HG02610 (cell line): ENCODE measurements around the gene SCRT2.
"Not testable (repeated sequence)": the region's sequence is repeated elsewhere in the genome, so short reads cannot be mapped to it uniquely, and the experiment has no call there.

Source experiments
- ATAC-seq: cut with Tn5 transposase; IDR thresholded peaks from one replicate; pipeline ENCODE4 v1.9.1; 2021; ENCODE audit warnings: mild to moderate bottlenecking, moderate library complexity; ENCODE audit not compliant: unreplicated experiment

The SCRT2 gene

DNA sequence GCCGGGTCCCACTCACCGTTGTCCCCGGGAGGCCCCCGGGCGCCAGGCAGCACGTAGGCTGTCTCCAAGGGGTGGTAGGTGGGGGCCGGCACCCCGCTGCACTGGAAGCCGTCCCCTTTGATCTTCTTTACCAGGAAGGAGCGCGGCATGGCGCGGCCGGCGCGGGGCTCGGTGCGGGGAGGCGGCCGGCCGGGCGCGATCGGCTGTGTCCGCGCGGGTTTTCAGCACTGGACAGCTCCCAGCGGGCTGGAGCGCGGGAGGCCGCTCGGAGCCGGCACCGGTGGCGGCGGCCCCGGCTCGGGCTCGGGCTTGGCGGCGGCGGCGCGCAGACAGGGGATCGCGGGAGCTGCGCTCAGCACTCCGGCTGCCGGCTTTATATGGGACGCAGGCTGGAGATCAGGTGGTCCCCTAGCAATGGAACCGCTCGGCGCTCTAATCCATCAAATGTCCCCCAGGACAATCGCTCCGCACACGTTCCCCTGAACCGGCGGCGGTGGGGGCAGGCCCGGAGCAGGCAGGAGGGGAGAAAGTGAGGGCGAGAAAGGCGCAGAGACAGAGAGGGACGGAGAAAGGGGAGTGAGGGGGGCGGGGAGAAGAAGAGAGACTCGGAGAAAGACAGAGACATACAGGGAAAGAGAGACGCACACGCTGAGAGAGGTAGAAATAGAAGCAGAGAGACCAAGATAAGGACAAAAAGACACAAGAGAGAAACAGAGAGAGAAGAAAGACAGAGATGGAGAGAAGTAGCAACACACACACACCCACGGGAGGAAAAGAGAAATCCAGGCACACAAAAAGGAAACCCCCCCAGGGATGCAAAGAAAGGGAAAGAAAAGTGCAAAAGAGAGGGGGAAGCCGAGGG lies at the start of gene SCRT2:
Gene SCRT2, minus strand, starts transcription at position 350 of the 862 bp plus-strand sequence. Its CDS starts 201 bp downstream, at position 149.
- ATAC-seq, result no peak

DNA sequence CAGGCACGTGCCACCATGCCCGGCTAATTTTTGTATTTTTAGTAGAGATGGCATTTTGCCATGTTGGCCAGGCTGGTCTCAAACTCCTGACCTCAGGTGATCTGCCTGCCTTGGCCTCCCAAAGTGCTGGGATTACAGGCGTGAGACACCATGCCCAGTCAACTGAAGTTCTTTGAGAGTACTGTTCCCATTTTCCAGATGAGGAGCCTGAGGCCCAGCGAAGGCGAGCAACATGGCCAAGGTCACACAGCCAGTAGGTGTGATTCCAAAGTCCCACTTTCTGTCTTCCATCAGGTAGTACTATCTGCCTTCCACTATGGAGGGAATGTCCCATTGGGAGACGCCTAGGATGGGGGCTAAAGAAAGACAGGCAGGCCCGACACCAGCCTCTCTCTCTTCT lies 49.2 kb upstream of the SCRT2 start:
- not testable (repeated sequence) for ATAC-seq

DNA sequence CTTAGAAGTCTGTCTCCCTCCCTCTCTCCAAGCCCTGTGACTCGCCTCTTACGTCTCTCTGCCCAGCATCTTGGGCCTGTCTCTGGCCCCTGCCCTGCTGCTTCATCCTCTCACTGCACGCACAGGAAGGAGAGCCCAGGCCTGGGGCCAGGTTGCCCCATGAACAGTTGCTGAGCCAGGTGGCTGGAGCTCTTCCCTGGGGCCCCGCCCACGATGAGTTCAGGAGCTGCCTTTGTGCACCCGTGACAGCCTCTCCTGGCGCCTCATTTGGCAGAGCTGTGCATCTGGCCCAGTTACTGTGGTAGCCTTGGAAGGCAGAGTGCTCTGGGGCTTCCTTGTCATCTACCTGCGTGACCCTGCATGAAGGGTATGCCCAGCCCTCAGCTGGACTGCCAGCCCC lies 48.2 kb upstream of the SCRT2 start:
- no peak for ATAC-seq

DNA sequence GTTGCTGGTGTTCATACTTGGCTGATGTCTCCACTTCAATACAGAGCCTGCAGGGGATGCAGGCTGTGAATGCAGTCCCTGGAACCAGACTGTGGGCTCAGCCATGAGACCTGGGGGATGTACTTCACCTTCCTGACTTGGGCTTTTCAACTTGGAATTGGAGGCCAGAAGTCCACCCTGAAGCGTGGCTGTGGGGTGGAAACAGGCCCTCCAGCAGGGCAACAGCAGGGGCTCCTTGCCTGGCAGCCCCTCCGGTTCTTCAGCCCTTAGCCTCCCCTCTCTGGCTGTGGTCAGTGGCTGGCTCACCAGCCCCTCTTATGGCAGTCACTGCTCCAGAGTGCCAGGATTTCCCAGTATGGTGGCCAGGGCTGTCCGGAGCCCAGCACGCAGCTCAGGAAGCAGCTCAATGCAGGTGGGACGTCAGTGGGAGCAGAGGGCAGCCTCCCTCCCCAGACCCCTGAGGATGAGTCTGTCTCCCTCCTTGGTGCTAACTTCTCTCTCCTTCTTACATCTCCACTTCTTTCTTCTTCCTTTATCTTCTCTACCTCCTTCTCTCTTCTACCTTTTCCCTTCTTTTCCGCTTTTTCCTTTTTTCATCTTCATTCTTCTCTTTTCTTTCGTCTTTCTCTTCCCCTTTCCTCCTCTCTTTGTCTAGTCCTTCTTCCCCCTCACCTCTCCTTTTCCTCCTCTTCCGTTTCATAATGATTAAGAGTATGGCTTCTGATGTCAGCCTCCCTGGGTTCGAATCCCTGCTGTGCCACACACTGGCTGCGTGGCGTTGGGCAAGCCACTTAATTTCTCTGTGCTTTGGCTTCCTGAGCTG lies 47.4 kb upstream of the SCRT2 start:
- no peak for ATAC-seq

DNA sequence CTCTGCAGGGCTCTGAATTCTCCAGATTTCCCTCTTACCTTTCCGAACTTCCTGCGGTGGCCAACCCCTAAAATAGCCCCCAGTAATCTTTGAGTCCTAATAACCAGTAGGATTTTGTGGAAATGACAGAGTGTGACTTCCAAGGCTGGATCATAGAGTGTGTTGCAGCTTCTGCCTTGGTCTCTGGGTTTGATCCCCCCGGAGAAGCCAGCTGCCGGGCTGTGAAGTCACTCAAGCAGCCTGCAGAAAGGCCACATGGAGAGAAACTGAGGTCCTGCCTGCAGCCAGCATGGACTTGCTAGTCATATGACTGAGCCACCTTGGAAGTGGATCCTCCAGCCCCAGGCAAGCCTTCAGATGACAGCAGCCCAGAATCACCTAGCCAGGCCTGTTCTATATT lies 46.3 kb upstream of the SCRT2 start:
- no peak for ATAC-seq

DNA sequence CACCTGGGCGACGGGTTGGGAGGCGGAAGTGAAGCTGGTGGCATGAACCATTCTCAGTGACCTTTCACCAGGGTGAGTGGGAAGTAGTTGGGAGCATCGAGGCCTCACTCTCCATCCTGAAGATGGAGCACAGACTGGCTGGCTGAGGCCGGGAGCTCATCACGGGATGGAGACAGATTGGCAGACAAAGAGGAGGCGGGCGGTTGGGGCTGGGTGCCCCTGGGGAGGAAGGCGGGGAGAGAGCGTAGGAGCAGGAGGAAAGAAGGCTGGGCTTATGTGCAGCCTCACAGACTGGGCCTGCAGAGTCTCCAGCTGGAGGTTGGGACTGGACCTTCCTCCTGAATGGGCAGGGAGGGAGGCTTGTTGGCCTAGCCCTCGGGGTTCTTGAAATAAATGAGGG lies 44.2 kb upstream of the SCRT2 start:
- no peak for ATAC-seq

DNA sequence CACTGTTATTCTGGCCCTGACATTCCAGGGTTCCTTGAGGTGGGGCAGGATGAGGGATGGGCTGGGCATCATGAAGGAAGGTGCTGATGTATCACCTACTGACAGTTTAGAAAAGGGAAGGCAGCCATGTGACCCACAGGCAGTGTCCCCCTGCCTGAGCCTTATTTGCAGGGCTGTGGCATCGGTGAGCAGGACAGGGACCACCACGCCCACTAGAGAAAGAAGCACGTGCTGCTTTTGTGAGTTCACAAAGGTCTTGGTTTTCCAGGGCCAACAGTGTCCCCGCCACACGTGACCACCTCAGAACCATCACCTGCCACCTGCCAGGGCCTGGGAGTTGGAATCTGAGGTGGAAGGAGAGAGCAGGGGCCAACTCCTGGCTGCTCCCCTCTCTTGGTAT lies 43.5 kb upstream of the SCRT2 start:
- no peak for ATAC-seq

DNA sequence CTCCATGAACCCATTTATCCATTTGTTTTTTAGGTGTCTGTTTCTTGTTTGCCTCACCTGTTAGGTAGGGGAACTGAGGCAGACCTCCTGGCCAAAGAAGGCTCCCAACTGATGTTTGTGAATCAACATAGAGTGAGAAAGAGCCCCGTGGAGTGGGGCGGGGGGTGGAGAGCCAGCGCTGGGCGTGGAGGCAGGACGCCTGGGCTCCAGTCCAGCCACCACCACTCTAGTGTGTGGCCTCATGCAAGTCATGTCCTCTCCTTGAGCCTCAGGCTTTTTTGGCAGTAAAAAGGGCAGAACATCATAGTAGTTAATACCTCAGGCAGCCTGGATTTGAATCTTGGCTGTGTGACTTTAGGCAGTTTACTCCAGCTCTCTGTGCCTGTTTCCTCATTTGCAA lies 42.2 kb upstream of the SCRT2 start:
- ATAC-seq, result no peak

DNA sequence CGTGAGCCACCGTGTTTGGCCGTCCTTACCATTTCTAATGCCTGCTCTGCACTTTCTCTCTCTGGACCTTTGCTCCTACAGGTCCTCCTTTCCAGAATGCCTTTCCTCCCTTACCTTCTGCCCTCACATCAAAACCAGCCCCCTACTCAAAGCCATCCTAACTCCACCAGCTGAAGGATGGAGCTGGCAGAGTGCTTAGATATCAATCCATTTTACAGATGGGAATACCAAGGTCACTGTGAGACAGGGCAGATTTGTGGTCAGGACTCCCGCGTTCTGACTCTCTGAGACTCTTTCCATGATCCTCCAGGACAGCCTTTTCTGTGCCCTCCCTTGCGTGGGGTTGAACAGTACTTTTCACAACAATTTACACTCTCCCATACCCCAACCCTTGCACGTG lies 41.7 kb upstream of the SCRT2 start:
- no peak for ATAC-seq

DNA sequence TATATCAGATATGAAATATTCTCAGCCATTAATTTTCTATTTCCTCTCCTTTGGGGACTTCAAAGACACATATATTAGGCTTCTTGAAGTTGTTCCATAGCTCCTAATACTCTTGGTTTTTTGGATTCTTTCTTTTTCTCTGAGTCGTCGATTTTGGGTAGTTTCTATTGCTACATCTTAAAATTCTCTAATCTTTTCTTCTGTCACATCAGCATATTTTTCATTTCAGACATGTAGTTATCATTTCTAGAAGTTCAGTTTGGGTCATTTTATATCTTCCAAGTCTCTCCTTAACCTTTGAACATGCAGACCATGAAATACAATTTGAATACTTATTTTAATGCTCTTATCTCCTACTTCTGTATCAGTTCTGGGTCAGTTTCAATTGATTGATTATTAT lies 38.9 kb upstream of the SCRT2 start:
- no peak for ATAC-seq

DNA sequence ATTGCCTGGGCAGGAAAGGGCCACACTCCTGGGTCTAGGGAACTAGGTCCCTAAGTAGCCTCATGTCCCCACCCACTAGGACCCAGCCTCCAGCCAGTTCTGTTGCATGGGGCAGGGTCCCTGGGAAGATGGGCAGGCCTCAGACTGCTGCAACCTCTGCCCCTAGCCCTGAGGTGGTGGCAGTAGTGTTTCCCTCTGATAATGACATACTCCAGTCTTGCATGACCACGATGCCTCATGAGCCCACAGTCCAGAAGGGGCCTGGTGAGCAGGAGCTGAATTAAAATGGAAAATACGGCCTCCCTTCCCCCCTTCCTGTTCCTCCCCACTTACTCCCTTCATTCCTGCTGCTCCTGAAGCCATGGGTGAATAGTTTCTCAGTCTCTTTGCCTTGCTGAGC lies 36.0 kb upstream of the SCRT2 start:
- ATAC-seq, result no peak

DNA sequence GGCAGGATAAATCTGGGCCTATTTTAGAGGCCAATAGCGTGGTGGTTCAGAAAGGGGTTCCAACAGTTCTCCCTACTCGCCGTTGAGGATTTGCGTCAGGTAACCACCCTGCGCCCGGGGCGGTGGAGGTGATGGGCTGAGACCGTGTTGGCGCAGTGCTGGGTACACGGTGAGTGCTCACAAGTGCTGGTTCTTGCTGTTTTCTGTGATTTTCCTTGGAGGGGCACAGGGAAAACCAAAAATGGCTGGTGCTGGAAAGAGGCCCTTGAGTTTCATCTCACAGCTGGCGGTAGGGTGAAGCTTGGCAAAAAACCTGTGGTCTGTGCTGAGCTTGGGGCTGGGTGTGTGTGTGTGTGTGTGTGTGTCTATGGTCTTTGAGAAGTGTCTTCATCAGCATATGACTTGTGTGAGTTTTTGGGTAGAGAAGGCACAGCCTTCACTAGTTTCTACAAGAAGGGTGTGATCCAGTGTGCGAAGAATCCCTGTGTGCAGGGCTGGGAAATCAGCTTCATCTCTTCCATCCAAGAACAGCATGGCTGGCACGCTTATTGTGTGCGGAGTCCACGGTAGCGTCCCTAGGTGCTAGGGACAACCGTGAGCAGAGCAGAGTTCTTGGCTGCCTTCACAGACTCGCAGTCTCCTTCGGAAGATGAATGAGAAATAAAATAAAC lies 35.3 kb upstream of the SCRT2 start:
- no peak for ATAC-seq

DNA sequence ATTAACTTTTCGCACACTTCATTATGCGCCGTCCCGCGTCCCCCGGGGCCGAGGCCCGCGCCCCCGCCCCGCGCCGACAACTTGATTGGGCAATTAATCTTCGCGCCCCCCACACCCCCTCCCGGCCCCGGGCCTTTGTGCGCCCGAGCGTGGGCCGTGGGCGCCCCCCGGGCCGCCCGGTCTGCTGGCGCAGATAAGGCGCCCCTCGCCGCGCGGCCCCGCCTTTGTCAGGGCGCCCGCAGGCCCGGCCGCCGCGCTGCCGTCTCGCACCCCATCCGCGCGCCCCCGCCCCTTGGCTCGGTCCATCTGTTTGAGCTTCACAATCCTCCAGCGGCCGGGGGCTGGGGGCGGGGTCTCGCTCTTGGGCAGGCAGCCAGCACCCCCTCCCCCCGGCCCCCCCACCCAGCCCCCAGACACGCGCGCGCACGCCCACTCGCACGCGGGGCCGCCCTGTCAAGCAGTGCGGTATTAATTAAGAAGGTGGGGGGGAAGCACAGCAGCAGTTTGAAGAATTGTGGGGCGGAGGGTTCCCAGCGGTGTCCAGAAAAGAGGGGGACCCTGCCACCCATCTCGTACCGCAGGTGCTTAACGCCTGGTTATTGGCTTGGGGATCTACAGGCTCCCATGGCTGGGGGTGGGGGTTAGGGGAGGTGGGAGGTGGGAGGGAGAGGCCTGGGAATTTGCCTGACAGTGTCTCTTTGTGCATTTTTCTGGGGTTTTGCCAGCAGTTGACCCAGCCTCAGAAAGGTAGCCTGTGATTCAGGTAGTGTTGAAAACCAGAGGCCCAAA lies 34.6 kb upstream of the SCRT2 start:
- no peak for ATAC-seq

DNA sequence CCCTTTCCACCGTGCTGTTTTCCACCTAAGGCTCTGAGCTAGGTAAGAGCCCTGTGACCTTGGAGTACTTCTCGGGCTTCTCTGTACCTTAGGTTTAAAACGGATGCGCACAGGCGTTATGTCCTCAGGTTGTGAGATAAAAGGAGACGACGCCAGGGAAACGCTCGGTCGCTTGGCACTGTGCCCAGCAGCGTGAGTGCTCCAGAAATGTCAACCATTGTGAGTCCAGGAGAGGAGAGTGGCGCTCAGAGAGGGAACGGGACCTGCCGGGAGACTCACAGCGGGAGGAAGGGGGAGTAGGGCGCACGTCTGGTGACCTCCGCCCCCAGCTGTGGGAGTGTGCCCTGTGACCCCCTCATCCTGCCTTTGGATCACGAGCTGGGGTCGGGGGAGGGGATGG lies 33.8 kb upstream of the SCRT2 start:
- no peak for ATAC-seq

DNA sequence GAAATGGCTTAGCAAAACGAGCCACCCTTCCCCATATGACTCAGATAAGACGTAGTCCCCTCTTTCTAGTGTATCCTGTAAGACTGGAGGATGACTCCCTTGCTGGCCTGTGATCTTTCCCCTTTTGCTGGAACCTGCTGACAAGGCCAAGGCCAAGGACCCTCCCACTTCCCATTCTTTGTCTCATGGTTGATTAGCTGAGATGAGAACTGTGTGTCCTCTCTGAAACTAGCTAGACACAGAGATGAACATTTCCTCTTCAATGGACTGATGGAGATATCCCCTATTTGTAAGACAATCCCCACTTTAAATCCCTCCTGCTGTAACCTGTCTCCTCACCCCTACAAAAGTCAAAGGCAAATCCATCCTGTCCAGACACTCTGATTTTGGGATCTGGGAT lies 33.4 kb upstream of the SCRT2 start:
- ATAC-seq, result no peak

DNA sequence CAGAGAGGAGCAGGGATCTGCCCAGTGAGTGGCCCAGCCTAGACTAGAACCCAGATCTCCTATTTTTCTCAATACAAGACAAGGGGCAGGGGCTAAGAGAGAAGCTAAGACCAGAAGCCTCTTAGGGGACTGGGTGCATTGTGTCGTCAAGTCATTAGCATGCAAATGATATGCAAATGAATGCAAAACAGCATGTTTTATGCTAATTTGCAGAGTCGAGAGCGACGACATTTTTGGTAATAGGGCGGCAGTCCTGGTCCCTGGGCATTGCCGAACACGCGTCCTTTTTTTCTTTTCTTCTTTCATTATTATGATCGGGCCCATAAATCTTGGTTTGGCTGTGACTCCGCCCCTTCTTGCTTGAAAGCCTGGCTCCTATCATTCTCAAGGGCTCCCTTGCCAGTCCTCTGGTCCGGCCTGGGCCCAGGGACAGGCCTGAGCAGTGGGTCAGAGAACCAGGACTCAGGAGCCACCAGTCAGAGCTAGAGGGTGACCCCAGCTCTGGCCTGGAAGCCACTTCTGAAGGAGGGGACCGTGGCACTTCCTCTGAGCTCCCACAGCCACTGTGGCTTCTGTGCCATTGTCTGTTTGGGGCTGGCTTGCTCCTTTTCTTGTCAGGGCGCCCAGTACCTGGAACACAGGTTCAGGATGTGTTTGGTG lies 32.0 kb upstream of the SCRT2 start:
- ATAC-seq, result no peak

DNA sequence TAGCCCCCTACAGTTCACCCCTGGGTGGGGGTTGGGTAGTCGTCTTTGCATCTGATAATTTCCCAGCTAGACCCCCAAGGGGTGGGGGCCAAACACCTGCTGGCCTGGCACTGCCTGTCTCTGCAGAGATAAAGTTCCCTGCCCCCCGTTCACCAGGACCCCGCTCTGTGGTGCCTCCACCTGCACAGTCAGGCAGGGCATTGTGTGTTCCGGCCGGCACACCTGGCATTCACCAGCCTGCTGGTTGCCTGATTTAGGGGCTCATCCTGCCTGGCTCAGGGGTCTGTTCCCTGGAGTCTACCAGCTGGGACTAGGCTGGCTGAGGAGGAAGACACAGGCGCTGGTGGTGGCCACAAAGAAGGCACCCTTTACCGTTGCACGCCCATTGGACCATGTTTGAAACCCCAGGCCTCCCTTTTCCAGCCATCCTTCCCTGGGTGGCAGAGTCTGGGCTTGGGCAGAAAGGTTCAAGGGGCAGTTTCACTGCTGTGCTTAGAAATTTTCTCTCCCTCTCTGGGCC lies 30.8 kb upstream of the SCRT2 start:
- ATAC-seq, result no peak

DNA sequence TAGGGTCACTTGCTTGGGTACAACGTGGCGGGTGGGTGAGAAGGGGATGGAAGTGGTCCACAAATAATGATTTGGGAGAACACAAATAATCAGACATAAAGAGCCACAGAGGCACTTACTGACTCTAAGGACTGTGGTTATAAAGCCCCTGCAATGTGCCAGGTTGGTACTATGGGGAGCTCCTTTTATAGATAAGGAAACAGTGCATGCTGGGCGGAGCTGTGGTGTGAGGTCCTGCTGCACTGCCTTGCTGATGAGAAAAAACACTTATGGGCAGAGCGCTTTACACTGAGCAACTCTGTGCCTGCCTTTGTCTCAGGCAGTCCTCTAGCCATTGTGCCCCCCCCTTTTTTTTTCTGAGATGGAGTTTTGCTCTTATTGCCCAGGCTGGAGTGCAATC lies 29.1 kb upstream of the SCRT2 start:
- no peak for ATAC-seq

DNA sequence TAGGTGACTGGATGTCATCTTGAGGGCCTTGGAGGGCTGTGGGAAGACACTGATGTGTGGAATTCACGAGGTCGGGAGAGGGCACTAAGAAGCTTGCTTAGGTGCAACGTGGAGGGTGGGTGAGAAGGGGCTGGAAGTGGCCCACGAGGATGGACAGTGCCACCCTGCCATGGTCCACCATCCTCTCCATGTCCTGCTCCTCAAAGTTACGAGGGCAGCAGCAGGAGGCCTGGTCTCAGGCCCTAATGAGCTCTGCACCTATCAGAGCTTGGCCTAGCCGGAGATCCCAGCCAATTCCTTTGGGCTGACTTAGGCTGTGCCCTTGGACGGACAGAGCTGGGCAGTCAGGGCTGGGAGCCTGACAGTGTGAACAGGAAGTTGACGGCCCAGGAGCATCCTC lies 27.8 kb upstream of the SCRT2 start:
- no peak for ATAC-seq

DNA sequence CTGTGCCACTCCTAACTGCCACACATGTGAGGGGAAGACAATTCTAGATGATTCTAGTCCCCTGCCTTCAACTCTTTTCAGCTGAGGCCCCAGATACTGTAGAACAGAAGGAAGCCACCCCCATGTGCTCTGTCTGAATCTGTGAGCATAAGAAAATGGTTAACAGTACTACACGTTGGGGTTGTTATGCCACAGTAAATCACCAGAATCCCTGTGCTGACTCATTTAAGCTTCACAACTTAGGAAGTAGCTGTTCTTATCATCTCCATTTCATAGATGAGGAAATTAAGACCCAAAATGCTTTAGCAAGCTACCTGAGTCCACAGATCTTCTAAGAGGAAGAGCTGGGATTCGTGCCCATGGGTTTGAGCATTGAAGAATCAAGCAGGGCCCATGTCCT lies 27.4 kb upstream of the SCRT2 start:
- ATAC-seq, result no peak
